ENCODE results near the gene DCLRE1C. TPM values are rescaled to one million over a fixed set of nuclear protein-coding genes. Genes with fewer than 3 reads are reported as not detected.

Gene DCLRE1C
- total and polyA plus RNA-seq, 2 of the 8 experiments (the other 6 are each of a cell fraction or from before 2014, with no cell fraction given): 0.77 to 7.4 TPM

DNA sequence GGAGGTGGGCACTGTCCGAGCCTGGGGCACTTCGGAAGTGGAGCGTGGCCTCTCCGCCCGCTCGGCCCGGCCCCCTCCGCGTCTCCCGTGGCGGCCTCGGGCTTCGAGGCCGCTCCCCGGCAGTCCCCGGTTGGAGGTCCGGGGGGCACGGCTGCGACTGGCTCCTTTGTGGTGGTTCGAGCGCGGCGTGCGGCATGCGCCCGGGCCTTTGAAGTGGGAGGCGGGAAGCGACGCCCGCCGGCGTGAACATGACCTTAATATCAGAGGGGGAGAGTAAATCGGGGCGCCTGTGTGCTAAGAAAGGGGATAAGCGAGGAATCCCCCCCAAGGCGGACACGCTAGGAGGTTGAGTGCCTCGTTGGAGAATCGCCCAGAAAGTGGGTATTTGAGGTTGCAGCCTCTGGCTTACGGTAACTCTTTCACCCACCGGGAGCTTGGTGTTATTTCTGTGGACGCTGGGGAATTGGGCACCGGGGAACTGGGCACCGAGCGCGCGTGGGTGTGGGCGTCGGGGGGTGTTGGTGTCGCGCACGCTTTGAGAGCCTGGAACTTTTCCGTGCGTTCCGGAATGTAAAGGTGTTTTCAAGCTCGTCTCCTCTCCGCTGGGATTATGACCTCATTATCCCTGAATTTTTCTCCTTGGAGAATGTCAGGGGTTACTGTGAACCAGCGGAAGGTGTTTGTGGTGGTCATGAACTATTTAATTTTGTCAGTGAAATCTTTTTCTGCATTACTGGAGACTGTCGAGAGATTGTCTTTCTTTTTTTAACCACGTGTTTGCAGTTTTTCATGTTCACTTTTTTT is 74.6 kb downstream of the DCLRE1C start:
- ChIA-PET CTCF (ENCODE audit: partially characterized antibody) (interaction anchor here (1.5 to 3.3 kb wide), 4 partner anchors 10 to 220 kb away, joined by 3 to 19 read pairs (median 4); no protein-coding TSS in a partner anchor), POLR2A (ENCODE audit: partially characterized antibody) (interaction anchor here (0.7 to 2.8 kb wide), 24 partner anchors 9 to 89 kb away, joined by 3 to 32 read pairs (median 4); partner anchors contain the start of genes CDNF, DCLRE1C, HSPA14 and MEIG1)
- Histone ChIP-seq H3K9me3 (ENCODE audit: insufficient read depth in 2 of 2, low read depth in 1 of 2, low read length in 1 of 2) (no peaks in the 10 kb centered on the region), H3K79me2 (ENCODE audit: control insufficient read depth in 1 of 2, insufficient read depth in 2 of 2, low read length in 2 of 2) (peaks cover 13 to 58% of the 10 kb centered on the region in 2 experiments), H4K91ac (replicated peaks; ENCODE audit: insufficient read length, low read length) (no peak overlapping the region), H3K14ac (ENCODE audit: insufficient read length) (no peak overlapping the region), H3K27me3 (replicated peaks in 1 of 4; ENCODE audit: control insufficient read depth in 3 of 4, extremely low read depth in 1 of 4, insufficient read depth in 3 of 4, low read length in 3 of 4) (no peaks in the 10 kb centered on the region), H3K4me1 (replicated peaks in 1 of 4; ENCODE audit: control insufficient read depth in 3 of 4, insufficient read depth in 4 of 4, low read length in 3 of 4) (peaks cover 3 to 11% (median 7%) of the 10 kb centered on the region in 4 experiments; a peak in 6 of 7 replicates), H4K20me1 (replicated peaks in 1 of 2; ENCODE audit: control insufficient read depth in 1 of 2, insufficient read depth in 2 of 2, low read length in 2 of 2) (peaks cover 12 to 13% of the 10 kb centered on the region in 2 experiments), H3K4me3 (ENCODE audit: extremely low read depth in 1 of 4, insufficient read depth in 2 of 4, low read depth in 3 of 4, low read length in 4 of 4) (peak overlapping the region; percentile 79 to 93 (median 88)), H2BK15ac (ENCODE audit: low read length) (no peak overlapping the region), H3K23me2 (ENCODE audit: low read depth, low read length) (peaks cover 7% of the 10 kb centered on the region), H3K27ac (ENCODE audit: low read depth, low read length) (peak overlapping the region; percentile 92), H2AK5ac (ENCODE audit: low read depth, low read length) (no peak overlapping the region), H2BK5ac (ENCODE audit: low read depth, low read length) (peak overlapping the region; percentile 48; the same call in 1 of the 2 replicates), H2BK120ac (replicated peaks; ENCODE audit: low read depth, low read length) (no peak overlapping the region), H3K18ac (ENCODE audit: extremely low read depth, low read length) (peak overlapping the region; percentile 54; the same call in 1 of the 2 replicates), H3K36me3 (ENCODE audit: control insufficient read depth in 2 of 4, insufficient read depth in 4 of 4, low read length in 3 of 4) (peaks cover 0 to 17% (median 3%) of the 10 kb centered on the region in 4 experiments; a peak in 4 of 8 replicates), H2BK12ac (ENCODE audit: low read depth, low read length) (no peak overlapping the region), H2AFZ (ENCODE audit: low read length) (no peak overlapping the region), H3K56ac (replicated peaks; ENCODE audit: insufficient read length, low read depth, low read length) (peak overlapping the region; percentile 66), H3K79me1 (ENCODE audit: low read depth, low read length) (no peaks in the 10 kb centered on the region; the same call in 1 of the 2 replicates), H3K9ac (replicated peaks in 1 of 4; ENCODE audit: extremely low read depth in 1 of 4, low read depth in 3 of 4, low read length in 3 of 4) (peak overlapping the region; percentile 89 to 99 (median 92)), H3K23ac (ENCODE audit: insufficient read length) (no peak overlapping the region), H4K5ac (ENCODE audit: insufficient read length, low read depth, low read length) (peak overlapping the region; percentile 44), H3K4ac (replicated peaks; ENCODE audit: insufficient read length, low read depth, low read length) (no peak overlapping the region), H4K8ac (ENCODE audit: extremely low read depth, insufficient read depth, low read length) (peak overlapping the region; percentile 93; the same call in 1 of the 2 replicates), H2BK20ac (ENCODE audit: low read length) (no peak overlapping the region), H3K4me2 (ENCODE audit: insufficient read depth in 1 of 2, low read depth in 2 of 2, low read length in 2 of 2) (peak overlapping the region; percentile 68 to 80)
- 2% methylated on average over 41 of the region's 60 CpGs; no CpG with 5 or more reads in 1 of the 2 experiments for WGBS, 2 experiments (ENCODE audit: extremely low coverage in 1 of 2, insufficient coverage in 1 of 2, insufficient read length in 1 of 2, insufficient replicate concordance in 2 of 2, low coverage in 1 of 2, low lambda C conversion rate in 2 of 2, missing lambda C conversion rate in 1 of 2)
- FAIRE-seq (no peak), DNase-seq (ENCODE audit: low read depth in 1 of 2, low spot score in 2 of 2) (no peak)
- TF ChIP-seq SAP30 (IDR thresholded peaks at IDR 0.05; ENCODE audit: insufficient read depth, insufficient replicate concordance, low read length) (peak; percentile 15), POLR2AphosphoS5 (IDR thresholded peaks at IDR 0.05; ENCODE audit: low read depth, low read length) (peak; percentile 56), E2F6 (IDR thresholded peaks at IDR 0.05) (peak; percentile 42; the same call in 1 of the 2 replicates), PHF8 (conservative IDR thresholded peaks at IDR 0.05; ENCODE audit: low read depth, low read length) (peak; percentile 46), POLR2A (IDR thresholded peaks at IDR 0.05; ENCODE audit: control extremely low read depth in 1 of 2, low read depth in 2 of 2, low read length in 2 of 2) (peak in 1 of 2 experiments; percentile 38; a peak in 1 of 3 replicates), BACH1 (IDR thresholded peaks at IDR 0.05; ENCODE audit: low read length) (peak; percentile 38; the same call in 1 of the 2 replicates), GTF2F1 (IDR thresholded peaks at IDR 0.05; ENCODE audit: borderline replicate concordance, low read depth, low read length) (no peak), KDM4A (IDR thresholded peaks at IDR 0.05; ENCODE audit: low read depth, low read length, severe bottlenecking) (peak; percentile 51), ASH2L (IDR thresholded peaks at IDR 0.05; ENCODE audit: low read length) (no peak), POU5F1 (IDR thresholded peaks at IDR 0.05; ENCODE audit: low read depth, low read length) (no peak), JUND (IDR thresholded peaks at IDR 0.05; ENCODE audit: low read length) (0 out of 2 replicates have a peak, but pooled peaks have one; percentile 4)

All from H1 (cell line).